ENCODE measurements around the gene ITCH. TPM values are rescaled to one million over a fixed set of nuclear protein-coding genes. Genes with fewer than 3 reads are reported as not detected.
A peak's percentile ranks its signal among the peaks of the same experiment; 100 is the strongest.
"Not testable (repeated sequence)": the region's sequence is repeated elsewhere in the genome, so short reads cannot be mapped to it uniquely, and the experiment has no call there.

ITCH gene
- total and polyA plus RNA-seq, 9 of the 15 experiments (the other 6 are each of a cell fraction or from before 2014, with no cell fraction given), result 7.5 to 53.0 (median 22.9) TPM

DNA sequence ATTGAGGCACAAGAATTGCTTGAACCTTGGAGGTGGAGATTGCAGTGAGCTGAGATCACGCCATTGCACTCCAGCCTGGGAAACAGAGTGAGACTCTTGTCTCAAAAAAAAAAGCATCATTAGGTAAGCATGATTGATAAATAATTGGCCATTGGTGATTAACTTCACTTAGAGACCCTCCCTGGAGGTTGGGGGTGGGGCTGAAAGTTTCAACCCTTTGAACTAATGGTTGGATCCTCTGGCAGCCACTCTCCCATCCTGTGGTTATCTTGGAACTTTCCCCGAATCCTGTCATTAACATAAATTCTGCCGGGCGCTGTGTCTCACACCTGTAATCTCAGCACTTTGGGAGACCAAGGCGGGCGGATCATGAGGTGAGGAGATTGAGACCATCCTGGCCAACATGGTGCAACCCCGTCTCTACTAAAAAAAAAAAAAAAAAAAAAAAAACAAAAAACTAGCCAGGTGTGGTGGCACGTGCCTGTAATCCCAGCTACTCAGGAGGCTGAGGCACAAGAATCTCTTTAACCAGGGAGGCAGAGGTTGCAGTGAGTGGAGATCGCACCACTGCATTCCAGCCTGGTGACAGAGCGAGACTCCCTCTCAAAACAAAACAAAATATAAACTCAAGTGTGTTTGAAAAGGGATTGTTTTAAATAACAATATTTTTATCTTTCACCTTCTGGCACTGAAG is 17.1 kb upstream of the ITCH start:
- H4K20me1 ChIP-seq (replicated peaks; ENCODE audit: control insufficient read depth, insufficient read depth, low read length); FAIRE-seq; H3K27me3 ChIP-seq (ENCODE audit: control insufficient read depth in 2 of 2, insufficient read depth in 2 of 2, low read length in 2 of 2); intact Hi-C loops (cut with micrococcal nuclease); H2AFZ ChIP-seq (ENCODE audit: low read depth, low read length); H3K4me1 ChIP-seq (replicated peaks in 1 of 2; ENCODE audit: control insufficient read depth in 2 of 2, insufficient read depth in 2 of 2, low read length in 2 of 2); H3K4me3 ChIP-seq; H3K36me3 ChIP-seq (ENCODE audit: control insufficient read depth, insufficient read depth, low read length); H3K79me2 ChIP-seq (ENCODE audit: control insufficient read depth, insufficient read depth, low read length); H3K9ac ChIP-seq (ENCODE audit: insufficient read depth in 1 of 2, low read depth in 2 of 2, low read length in 2 of 2); H3K4me2 ChIP-seq (ENCODE audit: insufficient read depth, low read length); ATAC-seq; CTCF ChIA-PET (ENCODE audit: low intra/inter-chr PET ratio); H3K9me1 ChIP-seq (ENCODE audit: control insufficient read depth, insufficient read depth, low read length); H3K27ac ChIP-seq (ENCODE audit: extremely low read depth, low read depth, low read length); DNase-seq (ENCODE audit: extremely low read depth in 1 of 4, low spot score in 3 of 4); in situ Hi-C loops (cut with MboI); H3K9me3 ChIP-seq (replicated peaks; ENCODE audit: control insufficient read depth, insufficient read depth, low read depth, low read length); POLR2A ChIA-PET; BruUV-seq (replicated peaks): not testable (repeated sequence)
- WGBS (ENCODE audit: insufficient coverage, low coverage, missing lambda C conversion rate), result 63% methylated on average over 9 of the region's 10 CpGs

GRCh38 chr20:34346533-34346865 is 16.6 kb upstream of the ITCH start:
- H3K4me2 ChIP-seq (ENCODE audit: insufficient read depth, low read length); H4K20me1 ChIP-seq (replicated peaks; ENCODE audit: control insufficient read depth, insufficient read depth, low read length); H3K9ac ChIP-seq (ENCODE audit: insufficient read depth in 1 of 2, low read depth in 2 of 2, low read length in 2 of 2); H3K4me3 ChIP-seq; BruUV-seq (replicated peaks); H3K4me1 ChIP-seq (replicated peaks in 1 of 2; ENCODE audit: control insufficient read depth in 2 of 2, insufficient read depth in 2 of 2, low read length in 2 of 2); H3K79me2 ChIP-seq (ENCODE audit: control insufficient read depth, insufficient read depth, low read length); in situ Hi-C loops (cut with MboI); POLR2A ChIA-PET; H3K27ac ChIP-seq (ENCODE audit: extremely low read depth, low read depth, low read length); H3K27me3 ChIP-seq (ENCODE audit: control insufficient read depth in 2 of 2, insufficient read depth in 2 of 2, low read length in 2 of 2); CTCF ChIA-PET (ENCODE audit: low intra/inter-chr PET ratio); H3K9me1 ChIP-seq (ENCODE audit: control insufficient read depth, insufficient read depth, low read length); ATAC-seq; FAIRE-seq; H3K9me3 ChIP-seq (replicated peaks; ENCODE audit: control insufficient read depth, insufficient read depth, low read depth, low read length); intact Hi-C loops (cut with micrococcal nuclease); H3K36me3 ChIP-seq (ENCODE audit: control insufficient read depth, insufficient read depth, low read length); DNase-seq (ENCODE audit: extremely low read depth in 1 of 4, low spot score in 3 of 4); H2AFZ ChIP-seq (ENCODE audit: low read depth, low read length): not testable (repeated sequence)
- TF ChIP-seq, protein P1, sequence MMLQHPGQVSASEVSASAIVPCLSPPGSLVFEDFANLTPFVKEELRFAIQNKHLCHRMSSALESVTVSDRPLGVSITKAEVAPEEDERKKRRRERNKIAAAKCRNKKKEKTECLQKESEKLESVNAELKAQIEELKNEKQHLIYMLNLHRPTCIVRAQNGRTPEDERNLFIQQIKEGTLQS (IDR thresholded peaks at IDR 0.05), result 0 out of 2 replicates have a peak, but pooled peaks have one; percentile 17
- TF ChIP-seq, protein P1 (CRISPR knock-in tag; conservative IDR thresholded peaks at IDR 0.05), result not testable (repeated sequence)
- 62% methylated on average over 9 of the region's 9 CpGs for WGBS (ENCODE audit: insufficient coverage, low coverage, missing lambda C conversion rate)
